ENCODE results near the gene KRT83.

DNA sequence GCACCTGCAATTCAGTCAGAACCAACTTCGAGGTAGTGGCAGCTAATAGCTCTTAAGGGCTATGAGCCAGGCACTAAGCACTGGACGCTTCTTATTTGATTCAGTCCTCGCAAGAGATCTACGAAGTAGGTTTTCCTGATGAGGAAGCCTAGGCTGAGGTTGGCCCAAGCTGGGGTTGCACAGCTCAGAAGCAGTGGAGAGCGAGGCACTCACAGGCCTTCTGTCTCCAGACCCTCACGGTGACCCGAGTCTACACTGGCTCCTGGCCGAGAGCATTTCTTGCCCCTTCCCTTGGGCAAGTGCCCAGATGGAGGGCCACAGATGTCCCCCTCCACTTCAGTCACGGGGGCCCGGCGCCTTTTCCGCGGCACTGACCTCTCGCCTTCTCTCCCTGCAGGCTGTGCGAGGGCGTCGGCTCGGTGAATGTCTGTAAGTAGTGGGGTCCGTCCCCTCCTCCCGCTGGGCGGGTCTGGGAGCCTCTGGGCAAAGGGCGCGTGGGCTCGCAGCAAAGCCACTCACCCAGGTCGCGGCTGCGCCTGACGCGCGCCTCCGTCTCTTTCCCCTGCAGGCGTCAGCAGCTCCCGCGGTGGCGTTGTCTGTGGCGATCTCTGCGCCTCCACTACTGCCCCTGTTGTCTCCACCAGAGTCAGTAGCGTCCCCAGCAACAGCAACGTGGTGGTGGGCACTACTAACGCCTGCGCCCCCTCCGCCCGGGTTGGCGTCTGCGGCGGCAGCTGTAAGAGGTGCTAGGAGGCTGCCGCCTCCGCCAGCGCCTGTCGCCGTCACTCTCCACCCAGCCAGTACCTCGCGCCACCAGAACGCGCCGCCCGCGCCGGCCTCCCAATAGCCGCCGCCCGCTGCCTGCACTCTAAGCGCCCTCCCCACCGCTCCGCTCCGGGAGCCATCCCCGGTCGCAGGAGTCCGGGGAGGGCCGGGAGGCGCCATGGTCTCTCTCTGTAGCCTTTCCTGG, 13.1 kb downstream of the KRT83 start:
- TF ChIP-seq, protein P1, sequence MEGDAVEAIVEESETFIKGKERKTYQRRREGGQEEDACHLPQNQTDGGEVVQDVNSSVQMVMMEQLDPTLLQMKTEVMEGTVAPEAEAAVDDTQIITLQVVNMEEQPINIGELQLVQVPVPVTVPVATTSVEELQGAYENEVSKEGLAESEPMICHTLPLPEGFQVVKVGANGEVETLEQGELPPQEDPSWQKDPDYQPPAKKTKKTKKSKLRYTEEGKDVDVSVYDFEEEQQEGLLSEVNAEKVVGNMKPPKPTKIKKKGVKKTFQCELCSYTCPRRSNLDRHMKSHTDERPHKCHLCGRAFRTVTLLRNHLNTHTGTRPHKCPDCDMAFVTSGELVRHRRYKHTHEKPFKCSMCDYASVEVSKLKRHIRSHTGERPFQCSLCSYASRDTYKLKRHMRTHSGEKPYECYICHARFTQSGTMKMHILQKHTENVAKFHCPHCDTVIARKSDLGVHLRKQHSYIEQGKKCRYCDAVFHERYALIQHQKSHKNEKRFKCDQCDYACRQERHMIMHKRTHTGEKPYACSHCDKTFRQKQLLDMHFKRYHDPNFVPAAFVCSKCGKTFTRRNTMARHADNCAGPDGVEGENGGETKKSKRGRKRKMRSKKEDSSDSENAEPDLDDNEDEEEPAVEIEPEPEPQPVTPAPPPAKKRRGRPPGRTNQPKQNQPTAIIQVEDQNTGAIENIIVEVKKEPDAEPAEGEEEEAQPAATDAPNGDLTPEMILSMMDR (IDR thresholded peaks at IDR 0.05), result peak in 1 of 3 experiments; percentile 10
- TF ChIP-seq POLR2A (IDR thresholded peaks at IDR 0.05), result no peak
